Ovary (tissue), 9 donors: ENCODE data around the gene SEC24D. TPM values are rescaled to one million over a fixed set of nuclear protein-coding genes. Genes with fewer than 3 reads are reported as not detected.

Experiments
- DNase-seq, 5 donors: peaks; one replicate each; pipeline ENCODE4 v3.0.0-alpha.2; 2019 to 2020
- H3K27ac ChIP-seq, 2 donors: fragments of 200-600 bp; one replicate each; pipeline versions ENCODE4 v1.5.1 to v1.8.0; 2019 to 2022
- H3K27me3 ChIP-seq: fragments of 200-600 bp; one replicate; pipeline ENCODE4 v1.8.0; 2022
- H3K36me3 ChIP-seq: fragments of 200-600 bp; sonication (generic); one replicate; pipeline ENCODE4 v1.5.1; 2019
- H3K4me1 ChIP-seq: one replicate; pipeline ENCODE4 v1.8.1; 2013; ENCODE audit warnings: mild to moderate bottlenecking, moderate library complexity; ENCODE audit not compliant: insufficient read depth
- H3K4me3 ChIP-seq: fragments of 200-600 bp; sonication (generic); one replicate; pipeline ENCODE4 v1.5.1; 2017
- H3K9me3 ChIP-seq, 2 donors: fragments of 200-600 bp in 1 of 2; sonication (generic) in 1 of 2; one replicate each; pipeline versions ENCODE4 v1.5.1 to v1.8.1; 2013 to 2019; ENCODE audit warnings: mild to moderate bottlenecking in 1 of 2, moderate library complexity in 1 of 2
- EP300 ChIP-seq: sonication (generic); formaldehyde crosslinking; IDR thresholded peaks from one replicate; pipeline ENCODE4 v1.6.1; 2017; ENCODE audit warnings: antibody characterized with exemption
- POLR2A ChIP-seq: fragments of 450-650 bp; IDR thresholded peaks from one replicate; pipeline ENCODE4 v1.6.1; 2017; ENCODE audit warnings: antibody characterized with exemption, mild to moderate bottlenecking, moderate library complexity
- WGBS, 3 donors: extraction: QIAGEN DNeasy Blood & Tissue Kit in 1 of 3; methylation state at CpG; one replicate each; pipeline versions ENCODE4 v1.1.5 to v1.1.7; 2013 to 2017; 5-methylcytosine and 5-hydroxymethylcytosine counted together
- intact Hi-C, 4 donors: fragments of 100-400 bp; cut with DNase I; formaldehyde crosslinking; loops; one replicate each; pipeline versions ENCODE4 v1.11.0 to v1.15.1; 2022 to 2023
- polyA plus RNA-seq, 2 donors: library from polyadenylated mRNA; stranded (reverse); fragments of 200-250 nt in 1 of 2; fragments of 350-450 nt in 1 of 2; fragmentation: Illumina TruSeq in 1 of 2; extraction: RNeasy Lipid Tissue Mini Kit (QIAGEN cat#74804) in 1 of 2; gene quantifications; one replicate each; pipeline ENCODE4 v1.2.3, GENCODE V29; 2013 to 2014
- total RNA-seq, 7 donors: library from RNA; depleted of rRNA in 2 of 7; stranded (reverse); fragments of >200 nt in 2 of 7; fragmentation: NEBNext Ultra II Directional in 3 of 7; extraction: Animal tissue kit (Norgen Biotek cat#: 25700) in 3 of 7; gene quantifications; one replicate each; pipeline versions ENCODE4 v1.1.0 to v1.2.4, GENCODE V29; 2016 to 2023
- TF ChIP-seq, protein P1 (sequence below), 3 donors: fragments of 450-650 bp in 2 of 3; fragments of 200-600 bp in 1 of 3; IDR thresholded peaks; one replicate each; pipeline versions ENCODE4 v1.5.1 to v1.8.0; 2016 to 2022; ENCODE audit warnings: antibody characterized with exemption in 3 of 3, mild to moderate bottlenecking in 1 of 3
- donor health status: DM: no; HTN: no; CAD: no; lungs with moderate emphysema.
- donor health status: DM: no; HTN: no; CAD: no.
- donor health status: Bipolar disorder and iron deficiency.
- donor health status: DM: yes; HTN: yes; CAD: no.
- donor health status: DM: no; HTN: no; CAD: no.
- donor health status: DM: yes; HTN: yes; CAD: no.

SEC24D gene
- total and polyA plus RNA-seq, 9 donors: 15.4 to 53.0 (median 39.0) TPM

DNA sequence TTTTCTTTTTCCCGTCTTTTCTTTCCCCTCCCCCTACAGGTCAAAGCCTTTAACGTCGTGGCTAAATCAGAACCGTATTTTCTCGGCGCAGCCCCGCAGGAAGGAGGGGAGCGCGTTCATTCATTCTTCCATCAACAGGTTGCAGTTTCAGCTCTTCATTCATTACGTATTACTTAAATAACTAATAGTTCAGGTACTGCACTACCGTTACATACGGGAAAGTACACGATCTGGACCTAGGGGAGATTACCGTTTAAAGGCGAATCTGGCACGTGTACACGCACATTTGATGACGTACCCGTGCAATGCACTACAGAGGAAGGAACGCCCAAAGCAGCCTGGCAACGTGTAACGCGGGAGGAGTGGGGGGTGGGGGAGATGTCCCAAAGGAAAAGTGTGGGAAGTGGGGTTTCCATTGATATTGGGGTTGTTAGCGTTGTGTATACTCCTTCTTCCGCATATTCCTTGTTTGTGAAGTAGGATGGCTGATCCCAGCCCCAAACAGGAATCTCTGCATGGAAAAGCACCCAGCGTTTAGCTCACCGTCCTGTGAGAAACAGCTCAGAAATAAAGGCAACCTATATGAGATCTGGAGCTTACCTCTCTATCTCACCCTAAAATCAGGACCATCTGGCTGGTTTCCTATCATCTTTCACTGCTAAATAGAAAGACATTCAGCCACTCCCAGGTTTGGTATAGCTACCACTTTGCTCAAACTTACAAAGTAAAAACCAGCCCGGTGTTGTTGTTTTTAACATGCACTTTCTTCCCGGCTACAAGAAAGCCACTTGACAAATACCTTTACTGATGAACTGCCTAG, 585 bp upstream of the SEC24D start:
- Histone ChIP-seq H3K27ac (peak overlapping the region; percentile 88 to 90), H3K4me1 (peaks cover 1% of the 10 kb centered on the region), H3K36me3 (no peaks in the 10 kb centered on the region), H3K27me3 (no peaks in the 10 kb centered on the region), H3K4me3 (peak overlapping the region; percentile 84), H3K9me3 (no peaks in the 10 kb centered on the region)
- peak; percentile 39 to 72 (median 66) for DNase-seq
- TF ChIP-seq EP300 (no peak), POLR2A (no peak)
- TF ChIP-seq, protein P1, sequence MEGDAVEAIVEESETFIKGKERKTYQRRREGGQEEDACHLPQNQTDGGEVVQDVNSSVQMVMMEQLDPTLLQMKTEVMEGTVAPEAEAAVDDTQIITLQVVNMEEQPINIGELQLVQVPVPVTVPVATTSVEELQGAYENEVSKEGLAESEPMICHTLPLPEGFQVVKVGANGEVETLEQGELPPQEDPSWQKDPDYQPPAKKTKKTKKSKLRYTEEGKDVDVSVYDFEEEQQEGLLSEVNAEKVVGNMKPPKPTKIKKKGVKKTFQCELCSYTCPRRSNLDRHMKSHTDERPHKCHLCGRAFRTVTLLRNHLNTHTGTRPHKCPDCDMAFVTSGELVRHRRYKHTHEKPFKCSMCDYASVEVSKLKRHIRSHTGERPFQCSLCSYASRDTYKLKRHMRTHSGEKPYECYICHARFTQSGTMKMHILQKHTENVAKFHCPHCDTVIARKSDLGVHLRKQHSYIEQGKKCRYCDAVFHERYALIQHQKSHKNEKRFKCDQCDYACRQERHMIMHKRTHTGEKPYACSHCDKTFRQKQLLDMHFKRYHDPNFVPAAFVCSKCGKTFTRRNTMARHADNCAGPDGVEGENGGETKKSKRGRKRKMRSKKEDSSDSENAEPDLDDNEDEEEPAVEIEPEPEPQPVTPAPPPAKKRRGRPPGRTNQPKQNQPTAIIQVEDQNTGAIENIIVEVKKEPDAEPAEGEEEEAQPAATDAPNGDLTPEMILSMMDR (IDR thresholded peaks at IDR 0.05): no peak
- WGBS, 3 donors: 2 to 3% (median 2%) methylated on average over 29 of the region's 29 CpGs
- intact Hi-C loops: loop anchor here in 2 of 4 donors (5.0 to 10.0 kb wide), 2 partner anchors 48 to 131 kb away; partner anchors contain the start of gene SYNPO2 (in 1 of the 2)

DNA sequence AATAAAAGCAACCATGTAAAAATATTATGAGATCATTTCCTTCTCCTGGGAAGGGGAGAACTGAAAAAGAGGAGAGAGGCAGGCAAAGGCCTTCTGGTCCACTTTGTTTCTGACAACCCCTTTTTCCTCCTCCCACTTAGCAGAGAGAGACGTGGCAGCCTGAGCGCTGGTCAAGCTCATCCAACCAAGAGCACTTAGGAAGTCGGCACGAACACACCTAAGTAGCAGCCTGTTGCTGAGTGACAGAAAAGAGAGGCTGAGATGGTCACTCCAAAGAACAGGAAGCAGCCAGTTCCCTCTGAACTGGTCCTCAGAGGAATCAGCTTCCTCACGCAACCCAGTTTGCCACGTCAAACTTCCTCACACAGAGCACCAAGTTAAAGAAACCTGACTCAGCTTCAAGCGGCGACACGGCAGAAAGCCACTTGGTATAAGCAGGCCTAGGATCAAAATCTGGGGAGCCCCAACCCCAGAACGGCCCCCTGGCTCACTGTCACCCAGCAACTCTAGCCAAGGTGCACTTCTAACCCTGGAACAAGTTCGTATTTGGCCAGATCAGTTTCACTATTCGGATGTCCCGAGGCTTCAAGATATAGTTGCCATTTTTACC, 861 bp downstream of the SEC24D start:
- Histone ChIP-seq H3K27me3 (no peaks in the 10 kb centered on the region), H3K4me1 (peaks cover 1% of the 10 kb centered on the region), H3K27ac (peak overlapping the region; percentile 88 to 90), H3K36me3 (no peaks in the 10 kb centered on the region), H3K4me3 (peak overlapping the region; percentile 84), H3K9me3 (no peaks in the 10 kb centered on the region)
- intact Hi-C loops: loop anchor here in 2 of 4 donors (5.0 to 10.0 kb wide), 2 partner anchors 50 to 132 kb away; partner anchors contain the start of gene SYNPO2 (in 1 of the 2)
- TF ChIP-seq, protein P1 (IDR thresholded peaks at IDR 0.05): no peak
- no peak for TF ChIP-seq EP300
- no peak for TF ChIP-seq POLR2A
- DNase-seq: peak; percentile 48 to 67 (median 54)
- 0 to 1% (median 0%) methylated on average over 13 of the region's 13 CpGs for WGBS, 3 donors

DNA sequence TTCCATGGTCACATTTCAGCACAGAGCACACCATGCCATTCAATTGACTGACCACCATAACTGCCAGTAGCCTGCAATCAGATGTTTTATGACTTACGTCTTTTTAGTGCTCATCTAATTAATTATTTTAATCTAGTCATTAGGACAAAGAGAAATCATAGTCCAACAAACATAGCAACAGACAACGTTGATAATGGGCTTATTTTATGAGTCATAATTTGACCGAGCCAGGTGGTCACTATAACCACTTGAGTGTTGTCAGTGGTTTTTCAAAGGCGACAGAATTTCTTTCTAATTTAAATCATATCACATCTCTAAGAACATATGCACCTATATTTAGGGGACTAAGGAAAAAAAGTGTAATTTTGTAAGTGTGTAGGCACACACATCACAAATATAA, 1.9 kb downstream of the SEC24D start:
- H3K4me1 ChIP-seq: peaks cover 1% of the 10 kb centered on the region
- no peaks in the 10 kb centered on the region for H3K9me3 ChIP-seq
- no peak for TF ChIP-seq POLR2A
- TF ChIP-seq EP300: no peak
- TF ChIP-seq, protein P1 (IDR thresholded peaks at IDR 0.05): no peak
- no peak for DNase-seq
- H3K27ac ChIP-seq: no peak overlapping the region
- H3K36me3 ChIP-seq: no peaks in the 10 kb centered on the region
- intact Hi-C loops: loop anchor here in 1 of 4 donors (10.0 kb wide), 1 partner anchor 51 kb away; the partner anchor contains the start of gene SYNPO2
- no peaks in the 10 kb centered on the region for H3K27me3 ChIP-seq
- 49 to 52% (median 50%) methylated on average over 4 of the region's 4 CpGs for WGBS, 3 donors
- no peak overlapping the region for H3K4me3 ChIP-seq

DNA sequence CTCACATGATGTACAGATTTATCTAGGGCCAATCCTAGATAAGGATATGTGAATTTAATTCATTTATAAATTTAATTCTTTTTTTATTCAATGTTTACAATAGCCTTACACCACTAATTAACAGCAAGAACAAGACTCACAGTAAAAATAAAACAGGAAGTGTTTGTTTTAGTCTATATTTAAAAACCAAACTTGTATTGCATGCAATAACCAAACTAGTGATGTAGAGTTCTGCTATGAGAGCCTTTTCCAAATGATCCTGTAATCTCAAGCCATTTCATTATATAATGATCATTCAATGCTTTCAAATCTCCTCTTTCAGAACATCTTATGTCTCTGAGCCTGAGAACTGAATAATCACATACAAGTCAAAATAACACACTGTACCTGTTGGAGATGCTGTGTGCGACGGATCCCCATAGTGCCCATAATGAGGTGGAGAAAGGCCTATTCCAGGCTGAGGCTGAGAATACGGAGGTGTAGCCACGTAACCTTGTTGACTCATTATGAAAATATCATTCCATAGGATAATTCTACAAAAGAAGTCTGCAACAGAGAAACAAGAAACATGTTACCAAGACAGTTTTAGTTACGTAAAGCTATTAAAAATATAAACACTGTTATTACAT, 2.6 kb downstream of the SEC24D start:
- no peak overlapping the region for H3K27ac ChIP-seq
- no peaks in the 10 kb centered on the region for H3K36me3 ChIP-seq
- WGBS, 3 donors: 80 to 91% (median 83%) methylated on average over 5 of the region's 5 CpGs
- no peak for DNase-seq
- H3K4me3 ChIP-seq: no peak overlapping the region
- no peaks in the 10 kb centered on the region for H3K27me3 ChIP-seq
- H3K9me3 ChIP-seq: no peaks in the 10 kb centered on the region
- intact Hi-C loops: loop anchor here in 1 of 4 donors (10.0 kb wide), 1 partner anchor 51 kb away; the partner anchor contains the start of gene SYNPO2
- H3K4me1 ChIP-seq: peaks cover 3% of the 10 kb centered on the region
- TF ChIP-seq POLR2A: no peak
- TF ChIP-seq EP300: no peak
- TF ChIP-seq, protein P1 (IDR thresholded peaks at IDR 0.05): no peak
